ENCODE results near the gene FRMPD2.

FRMPD2 gene

GRCh38 chr10:48274636-48275035 lies at the start of gene FRMPD2:
TSS of gene FRMPD2 (minus strand) at chr10:48274696. CDS start at chr10:48274567, 129 bp downstream.
- no peak for DNase-seq (ENCODE audit: low read depth)

- DNase-seq (ENCODE audit: low read depth): no peak
Observed at GRCh38 chr10:48322017-48322416, 47.5 kb upstream of the FRMPD2 start.

- DNase-seq (ENCODE audit: low read depth): no peak
Observed at GRCh38 chr10:48317321-48317990, 43.0 kb upstream of the FRMPD2 start.

GRCh38 chr10:48316236-48316635 lies 41.7 kb upstream of the FRMPD2 start:
- DNase-seq (ENCODE audit: low read depth): no peak

- no peak for DNase-seq (ENCODE audit: low read depth)
Observed at GRCh38 chr10:48314107-48314506, 39.6 kb upstream of the FRMPD2 start.

- DNase-seq (ENCODE audit: low read depth): no peak
Observed at GRCh38 chr10:48309711-48310226, 35.3 kb upstream of the FRMPD2 start.

GRCh38 chr10:48307711-48308018 lies 33.2 kb upstream of the FRMPD2 start:
- DNase-seq (ENCODE audit: low read depth): no peak

GRCh38 chr10:48306870-48307710 lies 32.6 kb upstream of the FRMPD2 start:
- peak; percentile 9 for DNase-seq (ENCODE audit: low read depth)

- peak; percentile 62 for DNase-seq (ENCODE audit: low read depth)
Observed at GRCh38 chr10:48306265-48306869, 31.9 kb upstream of the FRMPD2 start, which contains the start of gene MAPK8. TSS of gene MAPK8 (plus strand) at chr10:48306677. CDS start at chr10:48401661, 94,984 bp downstream.

- no peak for DNase-seq (ENCODE audit: low read depth)
Observed at GRCh38 chr10:48305905-48306264, 31.4 kb upstream of the FRMPD2 start.

GRCh38 chr10:48302515-48303476 lies 28.3 kb upstream of the FRMPD2 start:
- no peak for DNase-seq (ENCODE audit: low read depth)

- DNase-seq (ENCODE audit: low read depth): no peak
Observed at GRCh38 chr10:48300556-48300955, 26.1 kb upstream of the FRMPD2 start.

GRCh38 chr10:48299692-48300091 lies 25.2 kb upstream of the FRMPD2 start:
- no peak for DNase-seq (ENCODE audit: low read depth)

GRCh38 chr10:48299066-48299465 lies 24.6 kb upstream of the FRMPD2 start:
- DNase-seq (ENCODE audit: low read depth): no peak

GRCh38 chr10:48296576-48297098 lies 22.1 kb upstream of the FRMPD2 start:
- DNase-seq (ENCODE audit: low read depth): no peak

GRCh38 chr10:48294431-48294830 lies 19.9 kb upstream of the FRMPD2 start:
- no peak for DNase-seq (ENCODE audit: low read depth)

GRCh38 chr10:48292616-48293015 lies 18.1 kb upstream of the FRMPD2 start:
- DNase-seq (ENCODE audit: low read depth): no peak

- no peak for DNase-seq (ENCODE audit: low read depth)
Observed at GRCh38 chr10:48291190-48291589, 16.7 kb upstream of the FRMPD2 start.

GRCh38 chr10:48290286-48290685 lies 15.8 kb upstream of the FRMPD2 start:
- no peak for DNase-seq (ENCODE audit: low read depth)

- DNase-seq (ENCODE audit: low read depth): peak; percentile 19
Observed at GRCh38 chr10:48289501-48290238, 15.2 kb upstream of the FRMPD2 start.

- no peak for DNase-seq (ENCODE audit: low read depth)
Observed at GRCh38 chr10:48288661-48289060, 14.2 kb upstream of the FRMPD2 start.
